ENCODE results near the gene SLC12A4.

DNA sequence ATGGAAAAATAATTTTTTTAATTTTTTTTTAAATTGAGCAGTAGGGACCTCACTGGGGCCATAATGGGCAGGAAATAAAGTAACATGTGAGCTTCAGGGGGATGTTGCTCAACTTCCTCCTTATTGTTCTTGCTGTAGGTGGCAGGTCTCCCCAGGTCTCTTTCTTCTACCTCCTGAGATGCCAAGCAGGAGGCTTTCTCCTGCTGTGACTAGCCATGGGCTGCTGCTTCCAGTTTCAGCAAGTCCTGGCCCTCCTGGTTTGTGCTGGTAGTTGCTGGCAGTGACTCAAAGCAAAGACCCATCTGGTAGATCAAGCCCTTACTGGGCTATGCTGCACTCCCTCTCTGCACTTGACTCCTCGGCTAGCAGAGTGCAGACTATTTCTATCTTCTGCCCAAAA is 45.0 kb upstream of the SLC12A4 start:
- no peak for TF ChIP-seq CEBPB (IDR thresholded peaks at IDR 0.05)
- TF ChIP-seq RARB (CRISPR knock-in tag; IDR thresholded peaks at IDR 0.05) = no peak
- TF ChIP-seq, protein P1, sequence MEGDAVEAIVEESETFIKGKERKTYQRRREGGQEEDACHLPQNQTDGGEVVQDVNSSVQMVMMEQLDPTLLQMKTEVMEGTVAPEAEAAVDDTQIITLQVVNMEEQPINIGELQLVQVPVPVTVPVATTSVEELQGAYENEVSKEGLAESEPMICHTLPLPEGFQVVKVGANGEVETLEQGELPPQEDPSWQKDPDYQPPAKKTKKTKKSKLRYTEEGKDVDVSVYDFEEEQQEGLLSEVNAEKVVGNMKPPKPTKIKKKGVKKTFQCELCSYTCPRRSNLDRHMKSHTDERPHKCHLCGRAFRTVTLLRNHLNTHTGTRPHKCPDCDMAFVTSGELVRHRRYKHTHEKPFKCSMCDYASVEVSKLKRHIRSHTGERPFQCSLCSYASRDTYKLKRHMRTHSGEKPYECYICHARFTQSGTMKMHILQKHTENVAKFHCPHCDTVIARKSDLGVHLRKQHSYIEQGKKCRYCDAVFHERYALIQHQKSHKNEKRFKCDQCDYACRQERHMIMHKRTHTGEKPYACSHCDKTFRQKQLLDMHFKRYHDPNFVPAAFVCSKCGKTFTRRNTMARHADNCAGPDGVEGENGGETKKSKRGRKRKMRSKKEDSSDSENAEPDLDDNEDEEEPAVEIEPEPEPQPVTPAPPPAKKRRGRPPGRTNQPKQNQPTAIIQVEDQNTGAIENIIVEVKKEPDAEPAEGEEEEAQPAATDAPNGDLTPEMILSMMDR (IDR thresholded peaks at IDR 0.05) = no peak
- TF ChIP-seq MYC (IDR thresholded peaks at IDR 0.05; ENCODE audit: borderline replicate concordance, low read length) = no peak
- no peak for TF ChIP-seq ZFP36 (IDR thresholded peaks at IDR 0.05; ENCODE audit: borderline replicate concordance, partially characterized antibody)
- TF ChIP-seq SMC3 (IDR thresholded peaks at IDR 0.05) = no peak

Measured in A549 (cell line).